ENCODE results near the gene INSR. TPM values are rescaled to one million over a fixed set of nuclear protein-coding genes. Genes with fewer than 3 reads are reported as not detected.

The INSR gene
- total and polyA plus RNA-seq, 2 experiments from 2014 or later = 19.2 to 52.1 TPM

GRCh38 chr19:7224209-7224686, 70.0 kb downstream of the INSR start (continued):
- TF ChIP-seq JUNB (IDR thresholded peaks at IDR 0.05; ENCODE audit: unreplicated experiment) (no peak), POLR2AphosphoS5 (IDR thresholded peaks at IDR 0.05; ENCODE audit: low read depth) (no peak), ZNF114 (CRISPR knock-in tag; IDR thresholded peaks at IDR 0.05) (no peak), ZNF331 (CRISPR knock-in tag; IDR thresholded peaks at IDR 0.05; ENCODE audit: low read depth) (no peak), NANOG (IDR thresholded peaks at IDR 0.05; ENCODE audit: borderline replicate concordance) (no peak), CREB1 (CRISPR knock-in tag; IDR thresholded peaks at IDR 0.05; ENCODE audit: low read depth) (no peak)
- TF ChIP-seq, protein P1, sequence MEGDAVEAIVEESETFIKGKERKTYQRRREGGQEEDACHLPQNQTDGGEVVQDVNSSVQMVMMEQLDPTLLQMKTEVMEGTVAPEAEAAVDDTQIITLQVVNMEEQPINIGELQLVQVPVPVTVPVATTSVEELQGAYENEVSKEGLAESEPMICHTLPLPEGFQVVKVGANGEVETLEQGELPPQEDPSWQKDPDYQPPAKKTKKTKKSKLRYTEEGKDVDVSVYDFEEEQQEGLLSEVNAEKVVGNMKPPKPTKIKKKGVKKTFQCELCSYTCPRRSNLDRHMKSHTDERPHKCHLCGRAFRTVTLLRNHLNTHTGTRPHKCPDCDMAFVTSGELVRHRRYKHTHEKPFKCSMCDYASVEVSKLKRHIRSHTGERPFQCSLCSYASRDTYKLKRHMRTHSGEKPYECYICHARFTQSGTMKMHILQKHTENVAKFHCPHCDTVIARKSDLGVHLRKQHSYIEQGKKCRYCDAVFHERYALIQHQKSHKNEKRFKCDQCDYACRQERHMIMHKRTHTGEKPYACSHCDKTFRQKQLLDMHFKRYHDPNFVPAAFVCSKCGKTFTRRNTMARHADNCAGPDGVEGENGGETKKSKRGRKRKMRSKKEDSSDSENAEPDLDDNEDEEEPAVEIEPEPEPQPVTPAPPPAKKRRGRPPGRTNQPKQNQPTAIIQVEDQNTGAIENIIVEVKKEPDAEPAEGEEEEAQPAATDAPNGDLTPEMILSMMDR (conservative IDR thresholded peaks at IDR 0.05; ENCODE audit: low read depth in 2 of 2) = no peak
- TF ChIP-seq, protein P2, sequence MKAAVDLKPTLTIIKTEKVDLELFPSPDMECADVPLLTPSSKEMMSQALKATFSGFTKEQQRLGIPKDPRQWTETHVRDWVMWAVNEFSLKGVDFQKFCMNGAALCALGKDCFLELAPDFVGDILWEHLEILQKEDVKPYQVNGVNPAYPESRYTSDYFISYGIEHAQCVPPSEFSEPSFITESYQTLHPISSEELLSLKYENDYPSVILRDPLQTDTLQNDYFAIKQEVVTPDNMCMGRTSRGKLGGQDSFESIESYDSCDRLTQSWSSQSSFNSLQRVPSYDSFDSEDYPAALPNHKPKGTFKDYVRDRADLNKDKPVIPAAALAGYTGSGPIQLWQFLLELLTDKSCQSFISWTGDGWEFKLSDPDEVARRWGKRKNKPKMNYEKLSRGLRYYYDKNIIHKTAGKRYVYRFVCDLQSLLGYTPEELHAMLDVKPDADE (IDR thresholded peaks at IDR 0.05) = no peak

GRCh38 chr19:7223429-7223828, 70.8 kb downstream of the INSR start:
- Histone ChIP-seq H3K36me3 (ENCODE audit: insufficient read depth) (no peaks in the 10 kb centered on the region), H3K4me1 (ENCODE audit: insufficient read depth) (peaks cover 10% of the 10 kb centered on the region; the same call in 1 of the 2 replicates), H3F3A (replicated peaks; ENCODE audit: low read depth) (no peaks in the 10 kb centered on the region), H4K20me1 (replicated peaks; ENCODE audit: insufficient read depth) (no peaks in the 10 kb centered on the region; the same call in 1 of the 2 replicates), H3K79me2 (replicated peaks; ENCODE audit: insufficient read depth) (peaks cover 11% of the 10 kb centered on the region), H3K4me2 (no peak overlapping the region), H3K27me3 (ENCODE audit: insufficient read depth) (no peaks in the 10 kb centered on the region), H3K9me2 (ENCODE audit: insufficient read depth) (no peaks in the 10 kb centered on the region), H3K27ac (ENCODE audit: low read depth) (no peak overlapping the region), H2AFZ (no peak overlapping the region), H3K4me3 (no peak overlapping the region)
- Mint-ChIP-seq H3K27ac (no peak overlapping the region), H3K4me3 (no peak overlapping the region), H3K4me1 (peaks cover 13% of the 10 kb centered on the region), H3K9me3 (no peaks in the 10 kb centered on the region), H3K36me3 (ENCODE audit: low read depth) (no peaks in the 10 kb centered on the region; the same call in 2 of the 3 replicates), H3K27me3 (ENCODE audit: insufficient read depth, low read depth, poor library complexity) (peaks cover 1% of the 10 kb centered on the region)
- DNase-seq (ENCODE audit: low spot score) (no peak), ATAC-seq (no peak)
- TF ChIP-seq ZNF331 (CRISPR knock-in tag; IDR thresholded peaks at IDR 0.05; ENCODE audit: low read depth) = no peak
- TF ChIP-seq NANOG (IDR thresholded peaks at IDR 0.05; ENCODE audit: borderline replicate concordance) = no peak
- TF ChIP-seq ZNF114 (CRISPR knock-in tag; IDR thresholded peaks at IDR 0.05) = no peak
- TF ChIP-seq STAT1 (IDR thresholded peaks at IDR 0.05; ENCODE audit: unreplicated experiment) = no peak

DNA sequence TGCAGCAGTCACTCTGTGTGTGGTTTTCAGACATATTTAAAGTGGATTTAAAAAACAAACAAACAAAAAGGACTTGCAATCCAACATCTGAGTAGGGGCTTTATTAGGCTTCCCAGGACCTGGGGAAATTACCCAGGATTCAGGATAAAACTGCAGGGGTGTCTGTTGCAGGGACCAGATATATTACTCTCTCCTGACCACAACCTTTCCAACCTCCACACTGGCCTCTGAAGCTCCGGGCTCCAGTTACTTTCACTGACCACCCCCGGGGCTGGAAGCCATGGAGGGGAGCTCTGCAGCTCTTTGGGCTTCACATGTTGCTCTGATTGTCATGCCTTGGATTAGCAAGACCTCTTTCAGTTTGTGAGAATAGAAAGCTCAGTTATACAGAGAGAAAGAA, 75.2 kb downstream of the INSR start:
- H3K9me2 ChIP-seq (ENCODE audit: insufficient read depth) = no peaks in the 10 kb centered on the region
- H3K36me3 ChIP-seq (ENCODE audit: insufficient read depth) = no peaks in the 10 kb centered on the region
- no peaks in the 10 kb centered on the region for H4K20me1 ChIP-seq (replicated peaks; ENCODE audit: insufficient read depth)
- H3K4me3 ChIP-seq = no peak overlapping the region
- H2AFZ ChIP-seq = no peak overlapping the region
- Mint-ChIP-seq H3K4me1 (peaks cover 13% of the 10 kb centered on the region), H3K36me3 (ENCODE audit: low read depth) (no peaks in the 10 kb centered on the region; the same call in 2 of the 3 replicates), H3K9me3 (no peaks in the 10 kb centered on the region), H3K27me3 (ENCODE audit: insufficient read depth, low read depth, poor library complexity) (peaks cover 1% of the 10 kb centered on the region), H3K27ac (no peak overlapping the region), H3K4me3 (no peak overlapping the region)
- DNase-seq (ENCODE audit: low spot score) (no peak), ATAC-seq (no peak; the same call in 2 of the 3 replicates)
- no peaks in the 10 kb centered on the region; the same call in 1 of the 2 replicates for H3F3A ChIP-seq (replicated peaks; ENCODE audit: low read depth)
- H3K4me1 ChIP-seq (ENCODE audit: insufficient read depth) = peaks cover 11% of the 10 kb centered on the region
- peaks cover 12% of the 10 kb centered on the region for H3K79me2 ChIP-seq (replicated peaks; ENCODE audit: insufficient read depth)
- no peaks in the 10 kb centered on the region for H3K27me3 ChIP-seq (ENCODE audit: insufficient read depth)
- H3K4me2 ChIP-seq = no peak overlapping the region
- H3K27ac ChIP-seq (ENCODE audit: low read depth) = no peak overlapping the region
- TF ChIP-seq ZNF114 (CRISPR knock-in tag; IDR thresholded peaks at IDR 0.05) = no peak
- no peak for TF ChIP-seq NANOG (IDR thresholded peaks at IDR 0.05; ENCODE audit: borderline replicate concordance)
- TF ChIP-seq, protein P1 (conservative IDR thresholded peaks at IDR 0.05; ENCODE audit: low read depth in 2 of 2) = no peak
- no peak for TF ChIP-seq ZNF331 (CRISPR knock-in tag; IDR thresholded peaks at IDR 0.05; ENCODE audit: low read depth)
- TF ChIP-seq POLR2AphosphoS5 (IDR thresholded peaks at IDR 0.05; ENCODE audit: low read depth) = no peak
- TF ChIP-seq, protein P3, sequence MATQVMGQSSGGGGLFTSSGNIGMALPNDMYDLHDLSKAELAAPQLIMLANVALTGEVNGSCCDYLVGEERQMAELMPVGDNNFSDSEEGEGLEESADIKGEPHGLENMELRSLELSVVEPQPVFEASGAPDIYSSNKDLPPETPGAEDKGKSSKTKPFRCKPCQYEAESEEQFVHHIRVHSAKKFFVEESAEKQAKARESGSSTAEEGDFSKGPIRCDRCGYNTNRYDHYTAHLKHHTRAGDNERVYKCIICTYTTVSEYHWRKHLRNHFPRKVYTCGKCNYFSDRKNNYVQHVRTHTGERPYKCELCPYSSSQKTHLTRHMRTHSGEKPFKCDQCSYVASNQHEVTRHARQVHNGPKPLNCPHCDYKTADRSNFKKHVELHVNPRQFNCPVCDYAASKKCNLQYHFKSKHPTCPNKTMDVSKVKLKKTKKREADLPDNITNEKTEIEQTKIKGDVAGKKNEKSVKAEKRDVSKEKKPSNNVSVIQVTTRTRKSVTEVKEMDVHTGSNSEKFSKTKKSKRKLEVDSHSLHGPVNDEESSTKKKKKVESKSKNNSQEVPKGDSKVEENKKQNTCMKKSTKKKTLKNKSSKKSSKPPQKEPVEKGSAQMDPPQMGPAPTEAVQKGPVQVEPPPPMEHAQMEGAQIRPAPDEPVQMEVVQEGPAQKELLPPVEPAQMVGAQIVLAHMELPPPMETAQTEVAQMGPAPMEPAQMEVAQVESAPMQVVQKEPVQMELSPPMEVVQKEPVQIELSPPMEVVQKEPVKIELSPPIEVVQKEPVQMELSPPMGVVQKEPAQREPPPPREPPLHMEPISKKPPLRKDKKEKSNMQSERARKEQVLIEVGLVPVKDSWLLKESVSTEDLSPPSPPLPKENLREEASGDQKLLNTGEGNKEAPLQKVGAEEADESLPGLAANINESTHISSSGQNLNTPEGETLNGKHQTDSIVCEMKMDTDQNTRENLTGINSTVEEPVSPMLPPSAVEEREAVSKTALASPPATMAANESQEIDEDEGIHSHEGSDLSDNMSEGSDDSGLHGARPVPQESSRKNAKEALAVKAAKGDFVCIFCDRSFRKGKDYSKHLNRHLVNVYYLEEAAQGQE (IDR thresholded peaks at IDR 0.05; ENCODE audit: unreplicated experiment) = no peak
- no peak for TF ChIP-seq JUNB (IDR thresholded peaks at IDR 0.05; ENCODE audit: unreplicated experiment)
- TF ChIP-seq, protein P2 (IDR thresholded peaks at IDR 0.05) = no peak
- TF ChIP-seq EZH2 (IDR thresholded peaks at IDR 0.05; ENCODE audit: low read depth, unreplicated experiment) = no peak
- no peak for TF ChIP-seq STAT1 (IDR thresholded peaks at IDR 0.05; ENCODE audit: unreplicated experiment)
